ENCODE data around the gene PSD2.

GRCh38 chr5:139847790-139848507, 52.3 kb downstream of the PSD2 start:
- TF ChIP-seq CTCF (IDR thresholded peaks at IDR 0.05; ENCODE audit: low read depth, low read length, poor library complexity, severe bottlenecking) (no peak), EZH2phosphoT487 (IDR thresholded peaks at IDR 0.05; ENCODE audit: borderline replicate concordance, low read length) (no peak)
